Tibial nerve (tissue), 4 donors: ENCODE data around the gene RNF181. TPM values are rescaled to one million over a fixed set of nuclear protein-coding genes. Genes with fewer than 3 reads are reported as not detected.
"Not testable (repeated sequence)": the region's sequence is repeated elsewhere in the genome, so short reads cannot be mapped to it uniquely, and the experiment has no call there.

ENCODE experiments used
- DNase-seq, 2 donors: peaks; one replicate each; pipeline ENCODE4 v3.0.0-alpha.2; 2019; ENCODE audit warnings: low spot score in 2 of 2
- H3K27ac ChIP-seq, 4 donors: fragments of 200-600 bp; sonication (generic) in 3 of 4; one replicate each; pipeline ENCODE4 v1.5.1; 2017 to 2019; ENCODE audit warnings: mild to moderate bottlenecking in 1 of 4
- H3K27me3 ChIP-seq, 2 donors: fragments of 200-600 bp; sonication (generic) in 1 of 2; one replicate each; pipeline versions ENCODE4 v1.5.1 to v1.6.0; 2017 to 2019
- H3K36me3 ChIP-seq, 3 donors: fragments of 200-600 bp; sonication (generic); one replicate each; pipeline ENCODE4 v1.5.1; 2018 to 2019
- H3K4me1 ChIP-seq, 4 donors: fragments of 200-600 bp; sonication (generic) in 3 of 4; one replicate each; pipeline ENCODE4 v1.5.1; 2017 to 2019
- H3K4me3 ChIP-seq, 4 donors: fragments of 200-600 bp; sonication (generic) in 3 of 4; one replicate each; pipeline ENCODE4 v1.5.1; 2017 to 2019; ENCODE audit warnings: mild to moderate bottlenecking in 1 of 4, moderate library complexity in 1 of 4
- H3K9me3 ChIP-seq, 4 donors: fragments of 200-600 bp; sonication (generic) in 3 of 4; one replicate each; pipeline ENCODE4 v1.5.1; 2017 to 2019
- CTCF ChIP-seq, 5 experiments: fragments of 200-600 bp in 3 of 5; fragments of 450-650 bp in 2 of 5; sonication (generic) in 3 of 5; IDR thresholded peaks; one replicate each; pipeline ENCODE4 v1.5.1; 2016 to 2019; ENCODE audit warnings: antibody characterized with exemption in 5 of 5, mild to moderate bottlenecking in 3 of 5, moderate library complexity in 2 of 5
- EP300 ChIP-seq, 2 donors: sonication (generic); formaldehyde crosslinking; IDR thresholded peaks; one replicate each; pipeline ENCODE4 v1.6.1; 2017; ENCODE audit warnings: antibody characterized with exemption in 2 of 2, mild to moderate bottlenecking in 1 of 2
- POLR2A ChIP-seq, 2 donors: fragments of 450-650 bp; IDR thresholded peaks; one replicate each; pipeline ENCODE4 v1.6.1; 2017; ENCODE audit warnings: antibody characterized with exemption in 2 of 2, mild to moderate bottlenecking in 2 of 2, moderate library complexity in 2 of 2
- WGBS, 2 donors: methylation state at CpG; one replicate each; pipeline ENCODE4 v1.1.5; 2018; 5-methylcytosine and 5-hydroxymethylcytosine counted together
- total RNA-seq, 4 donors: library from RNA; depleted of rRNA; stranded (reverse); fragments of >200 nt; gene quantifications; one replicate each; pipeline ENCODE4 v1.1.0, GENCODE V29; 2016

The RNF181 gene
- total RNA-seq, 4 donors from 2014 or later: 117 to 212 (median 162) TPM

- peaks cover 0 to 43% (median 4%) of the 10 kb centered on the region in 3 donors for H3K36me3 ChIP-seq
- TF ChIP-seq EP300 (IDR thresholded peaks at IDR 0.05) (no peak), POLR2A (IDR thresholded peaks at IDR 0.05) (no peak), CTCF (IDR thresholded peaks at IDR 0.05) (no peak)
- no peak overlapping the region for H3K27ac ChIP-seq
These were observed 4.1 kb downstream of the RNF181 start for GRCh38 chr2:85599468-85600234.

DNA sequence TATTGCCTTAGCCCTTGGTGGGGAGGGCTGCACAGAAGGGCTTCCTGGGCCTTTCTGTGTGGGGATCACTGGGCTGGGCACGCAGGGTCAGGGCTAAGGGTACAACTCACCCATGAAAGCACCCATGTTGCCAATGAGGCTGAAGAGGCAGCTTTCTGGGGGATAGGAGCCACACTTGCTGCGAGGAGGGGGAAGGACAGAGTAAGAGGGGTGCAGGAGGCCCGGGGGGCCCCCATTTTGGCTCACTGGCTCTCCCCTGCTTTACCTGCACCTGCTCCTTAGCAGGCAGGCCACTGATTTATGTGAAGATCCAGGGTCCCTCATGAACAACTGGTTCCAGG is 4.7 kb downstream of the RNF181 start:
- no peak for TF ChIP-seq EP300 (IDR thresholded peaks at IDR 0.05)
- no peak for TF ChIP-seq POLR2A (IDR thresholded peaks at IDR 0.05)
- Histone ChIP-seq H3K4me1 (peaks cover 0 to 64% (median 31%) of the 10 kb centered on the region in 4 donors), H3K27ac (no peak overlapping the region), H3K27me3 (no peaks in the 10 kb centered on the region), H3K4me3 (no peak overlapping the region), H3K36me3 (peaks cover 0 to 43% (median 4%) of the 10 kb centered on the region in 3 donors), H3K9me3 (no peaks in the 10 kb centered on the region)
- no peak for DNase-seq
- 84 to 85% methylated on average over 3 of the region's 3 CpGs for WGBS, 2 donors

More at GRCh38 chr2:85599468-85600234, 4.1 kb downstream of the RNF181 start:
- Histone ChIP-seq H3K4me1 (peaks cover 0 to 63% (median 28%) of the 10 kb centered on the region in 4 donors), H3K4me3 (no peak overlapping the region), H3K27me3 (no peaks in the 10 kb centered on the region), H3K9me3 (no peaks in the 10 kb centered on the region)
- 64 to 71% methylated on average over 16 to 17 of the region's 17 CpGs for WGBS, 2 donors
- no peak for DNase-seq

- 58 to 76% methylated on average over 4 to 5 of the region's 6 CpGs for WGBS, 2 donors
- Histone ChIP-seq H3K27me3 (no peaks in the 10 kb centered on the region), H3K27ac (peak overlapping the region; percentile 85 to 96 (median 91)), H3K9me3 (no peaks in the 10 kb centered on the region), H3K4me1 (peaks cover 0 to 71% (median 39%) of the 10 kb centered on the region in 4 donors), H3K4me3 (peak overlapping the region; percentile 57 to 92 (median 78)), H3K36me3 (peaks cover 0 to 43% (median 4%) of the 10 kb centered on the region in 3 donors)
- TF ChIP-seq EP300 (IDR thresholded peaks at IDR 0.05): no peak
- no peak for TF ChIP-seq CTCF (IDR thresholded peaks at IDR 0.05)
- TF ChIP-seq POLR2A (IDR thresholded peaks at IDR 0.05): no peak
- no peak for DNase-seq
These were observed 5.6 kb downstream of the RNF181 start for GRCh38 chr2:85600951-85601770.

DNA sequence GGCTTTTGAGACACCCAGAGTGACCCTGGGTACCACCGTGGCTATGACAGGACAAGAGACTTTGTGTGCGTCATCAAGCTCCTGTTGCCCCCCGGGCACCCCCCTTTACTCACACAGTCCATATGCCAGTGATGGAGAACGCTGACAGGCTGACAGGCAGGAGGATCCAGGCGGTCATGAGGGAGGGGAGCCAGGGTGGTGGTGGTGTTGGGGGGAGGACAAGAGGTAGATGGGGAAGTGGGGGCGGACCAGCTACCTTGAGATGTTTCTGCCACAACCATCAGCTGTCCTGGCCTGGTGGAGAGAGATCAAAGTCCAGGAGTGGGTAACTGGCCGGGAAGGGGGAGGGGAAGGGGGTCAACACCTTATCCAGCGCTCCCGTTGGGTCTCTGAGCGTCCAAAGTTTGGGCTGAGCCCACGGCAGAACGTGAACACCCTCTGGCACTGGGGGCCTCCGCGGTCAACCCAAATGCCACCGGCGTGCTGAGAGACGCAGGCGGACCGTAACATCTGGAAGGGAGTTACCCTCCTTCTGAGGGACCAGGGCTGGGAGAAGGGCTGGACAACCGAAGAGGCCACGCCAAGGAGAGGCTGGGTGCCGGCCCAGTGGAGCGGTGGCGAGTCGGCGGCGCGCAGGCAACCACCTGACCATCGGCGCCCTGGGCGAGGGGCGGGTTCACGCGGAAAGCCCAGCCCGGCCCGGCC is 6.4 kb downstream of the RNF181 start:
- H3K27me3 ChIP-seq: no peaks in the 10 kb centered on the region
- peaks cover 0 to 70% (median 34%) of the 10 kb centered on the region in 4 donors for H3K4me1 ChIP-seq
- H3K9me3 ChIP-seq: no peaks in the 10 kb centered on the region
- 5 to 9% methylated on average over 19 to 26 of the region's 36 CpGs for WGBS, 2 donors
- H3K4me3 ChIP-seq: peak overlapping the region; percentile 57 to 92 (median 78)
- peak in 1 of 2 donors; percentile 48 for DNase-seq
- TF ChIP-seq EP300 (IDR thresholded peaks at IDR 0.05) (no peak), CTCF (IDR thresholded peaks at IDR 0.05) (no peak), POLR2A (IDR thresholded peaks at IDR 0.05) (no peak)
- peak overlapping the region; percentile 85 to 96 (median 91) for H3K27ac ChIP-seq
- H3K36me3 ChIP-seq: peaks cover 0 to 41% (median 4%) of the 10 kb centered on the region in 3 donors

GRCh38 chr2:85602476-85603234 is 7.1 kb downstream of the RNF181 start, which contains the start of gene TMEM150A:
Gene TMEM150A (minus strand): TSS chr2:85602698. CDS start chr2:85601948, 750 bp downstream.
- H3K4me3 ChIP-seq: peak within 1 kb of the TSS; percentile 57 to 92 (median 78)
- peak; percentile 81 to 86 for TF ChIP-seq POLR2A (IDR thresholded peaks at IDR 0.05)
- TF ChIP-seq CTCF (IDR thresholded peaks at IDR 0.05): peak; percentile 35 to 85 (median 48)
- peak in 1 of 2 donors; percentile 85 for TF ChIP-seq EP300 (IDR thresholded peaks at IDR 0.05)
- peak; percentile 91 to 92 for DNase-seq
- H3K27me3 ChIP-seq: no peaks in the 10 kb centered on the region
- WGBS, 2 donors: 0 to 1% methylated on average over 15 to 38 of the region's 73 CpGs
- peak within 1 kb of the TSS; percentile 85 to 96 (median 91) for H3K27ac ChIP-seq
- peaks cover 0 to 41% (median 0%) of the 10 kb centered on the region in 3 donors for H3K36me3 ChIP-seq
- peaks cover 0 to 71% (median 37%) of the 10 kb centered on the region in 4 donors for H3K4me1 ChIP-seq
- H3K9me3 ChIP-seq: no peaks in the 10 kb centered on the region

GRCh38 chr2:85604133-85604444 is 8.5 kb downstream of the RNF181 start:
- WGBS, 2 donors: 70 to 74% methylated on average over 3 of the region's 3 CpGs
- H3K9me3 ChIP-seq, DNase-seq, H3K27me3 ChIP-seq: not testable (repeated sequence)
- Histone ChIP-seq H3K36me3 (peaks cover 0 to 42% (median 0%) of the 10 kb centered on the region in 3 donors), H3K4me1 (peaks cover 0 to 84% (median 37%) of the 10 kb centered on the region in 4 donors), H3K27ac (peak overlapping the region in 3 of 4 donors; percentile 38 to 96 (median 80)), H3K4me3 (peak overlapping the region in 2 of 4 donors; percentile 51 to 92)
